ENCODE data around the gene CHRNB2. TPM values are rescaled to one million over a fixed set of nuclear protein-coding genes. Genes with fewer than 3 reads are reported as not detected.

The CHRNB2 gene
- total RNA-seq, 1 donor from 2014 or later: 2.5 TPM

- Histone ChIP-seq H3K27me3 (ENCODE audit: control insufficient read depth, insufficient read depth, low read length) (peaks cover 2% of the 10 kb centered on the region), H3K4me3 (ENCODE audit: low read depth, low read length) (peak overlapping the region; percentile 57), H3K36me3 (ENCODE audit: control insufficient read depth, insufficient read depth, low read length) (no peaks in the 10 kb centered on the region)
- DNase-seq (ENCODE audit: low read depth): peak; percentile 49
- TF ChIP-seq CTCF (IDR thresholded peaks at IDR 0.05; ENCODE audit: insufficient read depth, low read length, poor library complexity, severe bottlenecking): no peak
Observed at GRCh38 chr1:154627257-154628120, 59.9 kb downstream of the CHRNB2 start.

- Histone ChIP-seq H3K27me3 (ENCODE audit: control insufficient read depth, insufficient read depth, low read length) (peaks cover 2% of the 10 kb centered on the region), H3K36me3 (ENCODE audit: control insufficient read depth, insufficient read depth, low read length) (no peaks in the 10 kb centered on the region), H3K4me3 (ENCODE audit: low read depth, low read length) (peak overlapping the region; percentile 57)
- no peak for TF ChIP-seq CTCF (IDR thresholded peaks at IDR 0.05; ENCODE audit: insufficient read depth, low read length, poor library complexity, severe bottlenecking)
- DNase-seq (ENCODE audit: low read depth): no peak
Observed at GRCh38 chr1:154628121-154628405, 60.5 kb downstream of the CHRNB2 start.

GRCh38 chr1:154629061-154629674 is 61.6 kb downstream of the CHRNB2 start:
- TF ChIP-seq CTCF (IDR thresholded peaks at IDR 0.05; ENCODE audit: insufficient read depth, low read length, poor library complexity, severe bottlenecking): no peak
- DNase-seq (ENCODE audit: low read depth): no peak
- H3K36me3 ChIP-seq (ENCODE audit: control insufficient read depth, insufficient read depth, low read length): no peaks in the 10 kb centered on the region
- H3K4me3 ChIP-seq (ENCODE audit: low read depth, low read length): no peak overlapping the region
- peaks cover 2% of the 10 kb centered on the region for H3K27me3 ChIP-seq (ENCODE audit: control insufficient read depth, insufficient read depth, low read length)

Other genes starting within 250 kb of the CHRNB2 start
- gene AQP10, start 246.7 kb upstream of the CHRNB2 start, total RNA-seq: not detected in 2 replicates
- gene ATP8B2, start 242.3 kb upstream of the CHRNB2 start, total RNA-seq: 30.9 and 45.2 TPM in 2 replicates
- 9.6 and 11.7 TPM in 2 replicates for gene IL6R, start 162.4 kb upstream of the CHRNB2 start, total RNA-seq
- not detected in 2 replicates for gene TDRD10, start 65.6 kb upstream of the CHRNB2 start, total RNA-seq
- gene SHE, start 65.4 kb upstream of the CHRNB2 start, total RNA-seq: under 0.01 TPM in 1 of 2 replicates, not detected in the other
- gene UBE2Q1, start 9.1 kb upstream of the CHRNB2 start, total RNA-seq: 42.7 and 46.5 TPM in 2 replicates
- 121 and 149 TPM in 2 replicates for gene ADAR, start 40.4 kb downstream of the CHRNB2 start, total RNA-seq

Measured in kidney epithelial cell (primary cell).